ENCODE results near the gene ADGRL1. TPM values are rescaled to one million over a fixed set of nuclear protein-coding genes. Genes with fewer than 3 reads are reported as not detected.
"Not testable (repeated sequence)": the region's sequence is repeated elsewhere in the genome, so short reads cannot be mapped to it uniquely, and the experiment has no call there.

Gene ADGRL1
- total RNA-seq, 1 donor from 2014 or later, result 32.9 TPM

DNA sequence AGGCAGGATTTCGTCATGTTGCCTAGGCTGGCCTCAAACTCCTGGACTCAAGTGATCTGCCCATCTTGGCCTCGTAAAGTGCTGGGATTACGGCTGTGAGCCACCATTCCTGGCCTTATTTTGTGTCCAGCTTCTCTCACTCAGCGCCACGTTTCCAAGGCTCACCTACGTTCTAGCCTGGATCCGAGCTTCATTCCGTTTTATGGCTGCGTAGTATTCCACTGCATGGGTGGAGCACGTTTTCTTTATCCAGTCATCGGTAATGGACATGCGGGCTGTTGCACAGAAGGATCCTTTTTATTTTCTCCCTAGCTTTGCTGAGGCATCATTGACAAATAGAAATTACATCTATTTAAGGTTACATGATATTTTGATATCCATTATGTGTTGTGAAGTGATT, 16.6 kb downstream of the ADGRL1 start:
- H3K4me3 Mint-ChIP-seq (ENCODE audit: unreplicated experiment), result no peak overlapping the region
- no peaks in the 10 kb centered on the region for H3K9me3 Mint-ChIP-seq (ENCODE audit: unreplicated experiment)
- H3K27ac Mint-ChIP-seq (ENCODE audit: unreplicated experiment), result no peak overlapping the region
- no peak for DNase-seq (ENCODE audit: low spot score)
- no peaks in the 10 kb centered on the region for H3K4me1 Mint-ChIP-seq (ENCODE audit: unreplicated experiment)
- peaks cover 12% of the 10 kb centered on the region for H3K27me3 Mint-ChIP-seq (ENCODE audit: unreplicated experiment)
- TF ChIP-seq, protein P1, sequence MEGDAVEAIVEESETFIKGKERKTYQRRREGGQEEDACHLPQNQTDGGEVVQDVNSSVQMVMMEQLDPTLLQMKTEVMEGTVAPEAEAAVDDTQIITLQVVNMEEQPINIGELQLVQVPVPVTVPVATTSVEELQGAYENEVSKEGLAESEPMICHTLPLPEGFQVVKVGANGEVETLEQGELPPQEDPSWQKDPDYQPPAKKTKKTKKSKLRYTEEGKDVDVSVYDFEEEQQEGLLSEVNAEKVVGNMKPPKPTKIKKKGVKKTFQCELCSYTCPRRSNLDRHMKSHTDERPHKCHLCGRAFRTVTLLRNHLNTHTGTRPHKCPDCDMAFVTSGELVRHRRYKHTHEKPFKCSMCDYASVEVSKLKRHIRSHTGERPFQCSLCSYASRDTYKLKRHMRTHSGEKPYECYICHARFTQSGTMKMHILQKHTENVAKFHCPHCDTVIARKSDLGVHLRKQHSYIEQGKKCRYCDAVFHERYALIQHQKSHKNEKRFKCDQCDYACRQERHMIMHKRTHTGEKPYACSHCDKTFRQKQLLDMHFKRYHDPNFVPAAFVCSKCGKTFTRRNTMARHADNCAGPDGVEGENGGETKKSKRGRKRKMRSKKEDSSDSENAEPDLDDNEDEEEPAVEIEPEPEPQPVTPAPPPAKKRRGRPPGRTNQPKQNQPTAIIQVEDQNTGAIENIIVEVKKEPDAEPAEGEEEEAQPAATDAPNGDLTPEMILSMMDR (IDR thresholded peaks at IDR 0.05; ENCODE audit: unreplicated experiment), result no peak
- no peaks in the 10 kb centered on the region for H3K36me3 Mint-ChIP-seq (ENCODE audit: low read depth, unreplicated experiment)

DNA sequence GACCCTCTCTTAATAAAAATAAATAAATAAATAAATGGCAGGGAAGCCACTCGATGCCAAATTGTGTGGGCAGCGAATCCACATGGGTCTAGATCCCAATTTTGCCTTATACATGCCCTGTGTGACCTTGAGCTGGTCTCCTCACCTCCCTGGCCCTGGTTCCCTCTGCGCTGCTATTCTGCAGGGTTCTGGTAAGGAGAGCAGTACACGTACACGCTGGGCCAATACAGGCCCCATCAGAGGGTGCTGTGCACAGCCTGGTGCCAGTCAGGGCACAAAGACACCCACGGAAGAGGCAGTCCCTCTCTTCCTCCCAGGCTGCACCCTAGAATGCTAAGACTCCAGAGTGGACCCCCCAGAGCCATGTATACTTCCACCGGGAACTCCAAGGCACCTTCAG, 17.9 kb downstream of the ADGRL1 start:
- H3K27ac Mint-ChIP-seq (ENCODE audit: unreplicated experiment); DNase-seq (ENCODE audit: low spot score); H3K4me1 Mint-ChIP-seq (ENCODE audit: unreplicated experiment); H3K9me3 Mint-ChIP-seq (ENCODE audit: unreplicated experiment); H3K4me3 Mint-ChIP-seq (ENCODE audit: unreplicated experiment); H3K36me3 Mint-ChIP-seq (ENCODE audit: low read depth, unreplicated experiment): not testable (repeated sequence)
- H3K27me3 Mint-ChIP-seq (ENCODE audit: unreplicated experiment), result peaks cover 12% of the 10 kb centered on the region

GRCh38 chr19:14187561-14187960, 18.4 kb downstream of the ADGRL1 start:
- H3K9me3 Mint-ChIP-seq (ENCODE audit: unreplicated experiment), result no peaks in the 10 kb centered on the region
- H3K4me1 Mint-ChIP-seq (ENCODE audit: unreplicated experiment), result no peaks in the 10 kb centered on the region
- no peak for DNase-seq (ENCODE audit: low spot score)
- TF ChIP-seq, protein P1 (IDR thresholded peaks at IDR 0.05; ENCODE audit: unreplicated experiment), result no peak
- no peak overlapping the region for H3K27ac Mint-ChIP-seq (ENCODE audit: unreplicated experiment)
- no peak overlapping the region for H3K4me3 Mint-ChIP-seq (ENCODE audit: unreplicated experiment)
- H3K36me3 Mint-ChIP-seq (ENCODE audit: low read depth, unreplicated experiment), result no peaks in the 10 kb centered on the region
- H3K27me3 Mint-ChIP-seq (ENCODE audit: unreplicated experiment), result peaks cover 12% of the 10 kb centered on the region

DNA sequence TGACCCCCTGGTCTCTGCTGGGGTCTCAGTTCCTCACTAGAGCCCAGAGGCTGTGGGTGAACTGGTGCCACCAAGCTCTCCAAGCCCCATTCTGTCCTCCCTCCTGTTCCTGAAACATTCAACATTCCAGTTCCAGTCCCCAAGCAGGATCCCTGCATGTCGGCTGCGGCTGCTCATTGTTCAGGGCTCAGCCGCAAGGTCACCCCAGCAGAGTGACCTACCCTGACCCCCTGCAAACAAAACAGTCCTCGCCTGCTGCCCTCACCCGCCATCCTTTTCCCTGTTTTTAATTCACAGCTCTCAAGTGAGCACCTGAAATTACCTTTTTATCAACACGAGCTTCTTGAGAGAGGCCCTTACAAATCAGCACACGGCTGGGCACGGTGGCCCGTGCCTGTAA, 19.3 kb downstream of the ADGRL1 start:
- Mint-ChIP-seq H3K4me3 (ENCODE audit: unreplicated experiment) (peak overlapping the region; percentile 56), H3K27me3 (ENCODE audit: unreplicated experiment) (peaks cover 13% of the 10 kb centered on the region)
- not testable (repeated sequence) for H3K4me1 Mint-ChIP-seq (ENCODE audit: unreplicated experiment); H3K9me3 Mint-ChIP-seq (ENCODE audit: unreplicated experiment); H3K36me3 Mint-ChIP-seq (ENCODE audit: low read depth, unreplicated experiment); H3K27ac Mint-ChIP-seq (ENCODE audit: unreplicated experiment); DNase-seq (ENCODE audit: low spot score)

- not testable (repeated sequence) for H3K4me1 Mint-ChIP-seq (ENCODE audit: unreplicated experiment); H3K27ac Mint-ChIP-seq (ENCODE audit: unreplicated experiment); H3K36me3 Mint-ChIP-seq (ENCODE audit: low read depth, unreplicated experiment); H3K9me3 Mint-ChIP-seq (ENCODE audit: unreplicated experiment); DNase-seq (ENCODE audit: low spot score); H3K4me3 Mint-ChIP-seq (ENCODE audit: unreplicated experiment)
- peaks cover 19% of the 10 kb centered on the region for H3K27me3 Mint-ChIP-seq (ENCODE audit: unreplicated experiment)
These were observed 20.3 kb downstream of the ADGRL1 start for GRCh38 chr19:14185691-14186090.

GRCh38 chr19:14185158-14185557, 20.8 kb downstream of the ADGRL1 start:
- Mint-ChIP-seq H3K36me3 (ENCODE audit: low read depth, unreplicated experiment) (no peaks in the 10 kb centered on the region), H3K9me3 (ENCODE audit: unreplicated experiment) (no peaks in the 10 kb centered on the region), H3K4me1 (ENCODE audit: unreplicated experiment) (no peaks in the 10 kb centered on the region), H3K27me3 (ENCODE audit: unreplicated experiment) (peaks cover 19% of the 10 kb centered on the region), H3K4me3 (ENCODE audit: unreplicated experiment) (no peak overlapping the region), H3K27ac (ENCODE audit: unreplicated experiment) (no peak overlapping the region)
- TF ChIP-seq, protein P1 (IDR thresholded peaks at IDR 0.05; ENCODE audit: unreplicated experiment), result no peak
- DNase-seq (ENCODE audit: low spot score), result no peak
